Measurements from ENCODE around the gene TMEM61.
A peak's percentile ranks its signal among the peaks of the same experiment; 100 is the strongest.

DNA sequence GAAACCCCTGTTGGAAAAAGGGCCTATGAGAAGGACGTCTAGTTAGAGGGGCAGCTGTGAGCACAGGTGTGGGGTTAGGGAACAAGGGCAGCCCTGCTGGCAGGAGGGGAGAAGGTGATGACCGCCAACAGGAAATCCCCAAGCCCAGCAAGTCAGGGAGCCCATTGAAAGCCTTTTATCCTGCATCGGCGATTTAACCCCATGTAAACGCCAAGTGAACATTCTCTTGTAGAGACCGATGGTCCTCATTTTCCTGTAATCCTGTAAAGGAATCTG is 17.2 kb downstream of the TMEM61 start:
- TF ChIP-seq EZH2 (IDR thresholded peaks at IDR 0.05) (no peak), CTCF (IDR thresholded peaks at IDR 0.05) (no peak), EZH2phosphoT487 (IDR thresholded peaks at IDR 0.05) (peak; percentile 32)

Data from neural progenitor cell (in vitro differentiated cells).